LoVo (cell line): ENCODE measurements around the gene RYR3.
A peak's percentile ranks its signal among the peaks of the same experiment; 100 is the strongest.

Experiments used
- DNase-seq: peaks from one replicate; pipeline ENCODE4 v3.0.0-alpha.2; 2016; ENCODE audit warnings: low spot score

RYR3 gene

DNA sequence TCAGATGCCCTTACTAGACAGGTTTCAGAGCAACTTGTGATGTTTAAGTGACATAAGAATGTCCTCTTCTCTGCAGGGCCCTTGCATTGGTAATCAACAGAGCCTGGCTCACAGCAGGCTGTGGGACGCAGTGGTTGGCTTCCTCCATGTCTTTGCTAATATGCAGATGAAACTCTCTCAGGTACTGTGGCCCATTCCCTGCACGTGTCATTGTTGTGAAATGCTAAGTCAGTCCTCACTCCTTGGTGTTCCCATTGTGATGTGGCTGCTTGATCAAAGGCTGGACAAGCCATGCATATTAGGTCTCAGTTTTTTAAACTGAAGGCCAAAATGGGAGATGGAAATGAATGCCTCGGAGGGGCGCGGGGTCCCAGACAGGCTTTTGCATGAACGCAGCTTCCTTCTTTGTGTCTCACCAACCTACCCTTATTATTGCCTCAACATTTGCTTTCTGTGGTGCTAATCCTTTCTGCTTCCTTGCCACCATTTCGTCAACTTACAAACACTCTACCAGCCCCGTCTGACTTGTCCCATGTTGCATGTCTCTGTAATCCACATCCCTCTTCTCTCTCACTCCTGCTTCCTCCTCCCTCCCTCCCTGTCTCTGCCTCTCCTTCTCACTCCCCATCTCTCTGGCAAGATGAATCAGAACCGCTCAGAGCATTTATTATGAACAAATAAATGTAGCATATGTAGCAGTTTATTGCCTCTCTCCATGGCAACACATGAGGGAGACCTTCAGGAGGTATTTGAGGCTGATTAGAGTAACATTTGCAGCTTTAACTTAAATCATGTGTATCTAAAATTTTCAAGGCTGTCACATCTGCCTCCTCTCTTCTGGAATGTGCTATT, 524.4 kb downstream of the RYR3 start:
- DNase-seq, result no peak

GRCh38 chr15:33837294-33837693, 526.5 kb downstream of the RYR3 start:
- DNase-seq, result no peak

- DNase-seq, result no peak
Measured at GRCh38 chr15:33839540-33839939, 528.8 kb downstream of the RYR3 start.

GRCh38 chr15:33840615-33841014, 529.8 kb downstream of the RYR3 start:
- DNase-seq, result no peak

DNA sequence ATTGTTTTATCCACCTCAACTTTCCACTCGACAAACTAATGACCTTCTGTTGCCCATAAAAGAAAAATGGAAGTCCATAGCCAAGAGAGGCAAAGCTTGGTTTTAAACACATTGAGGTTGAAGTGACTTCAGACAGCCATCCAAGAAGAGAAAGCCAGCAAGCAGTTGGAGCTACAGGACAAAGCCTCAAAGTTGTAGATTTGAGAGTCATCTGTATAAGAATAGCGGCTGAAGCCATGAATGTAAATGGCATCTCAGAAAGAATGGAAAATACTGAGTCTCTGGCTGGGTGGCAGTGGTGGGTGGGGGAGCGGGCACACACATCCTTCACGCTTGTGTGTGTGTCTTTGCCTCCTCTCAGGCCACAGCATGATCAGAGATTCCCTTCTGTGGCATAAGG, 533.4 kb downstream of the RYR3 start:
- DNase-seq, result no peak

- DNase-seq, result no peak
Measured at GRCh38 chr15:33844597-33844996, 533.8 kb downstream of the RYR3 start.

GRCh38 chr15:33846142-33846541, 535.4 kb downstream of the RYR3 start:
- no peak for DNase-seq

DNA sequence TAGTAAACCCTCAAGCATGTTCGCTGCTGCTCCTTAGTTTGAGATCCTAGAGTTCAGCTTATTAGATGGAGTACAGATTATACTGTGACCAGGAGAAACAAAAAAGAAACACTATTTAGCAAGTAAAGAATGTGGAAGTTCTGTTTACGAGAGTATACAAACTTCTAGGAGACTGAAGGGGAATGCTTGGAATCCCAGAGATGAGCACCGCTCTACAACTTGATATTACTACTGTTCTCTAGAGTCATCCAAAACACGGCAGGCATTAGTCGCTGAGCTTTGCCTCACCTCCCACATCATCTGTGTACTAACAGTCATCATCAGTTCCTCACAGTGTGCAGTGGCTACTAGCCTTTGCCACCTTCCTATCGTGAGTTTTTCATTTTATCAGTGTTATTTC, 536.1 kb downstream of the RYR3 start:
- DNase-seq, result no peak

DNA sequence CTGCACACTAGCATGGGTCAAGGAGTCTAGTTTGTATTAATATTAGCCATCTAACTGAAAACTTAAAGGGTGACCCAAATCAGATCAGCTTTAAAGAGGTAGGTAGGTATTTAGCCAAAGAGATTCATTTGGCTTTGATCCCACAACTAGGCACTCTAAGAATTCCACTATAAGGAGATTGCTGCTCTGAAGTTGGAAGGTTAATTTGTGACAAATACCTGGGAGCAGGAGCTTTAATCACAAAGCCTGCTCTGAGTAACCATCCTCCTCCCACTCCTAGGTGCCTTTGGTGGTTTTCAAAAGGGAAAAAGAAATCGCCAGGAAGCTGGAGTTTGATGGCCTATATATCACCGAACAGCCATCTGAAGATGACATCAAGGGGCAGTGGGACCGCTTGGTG, 537.2 kb downstream of the RYR3 start:
- no peak for DNase-seq

DNA sequence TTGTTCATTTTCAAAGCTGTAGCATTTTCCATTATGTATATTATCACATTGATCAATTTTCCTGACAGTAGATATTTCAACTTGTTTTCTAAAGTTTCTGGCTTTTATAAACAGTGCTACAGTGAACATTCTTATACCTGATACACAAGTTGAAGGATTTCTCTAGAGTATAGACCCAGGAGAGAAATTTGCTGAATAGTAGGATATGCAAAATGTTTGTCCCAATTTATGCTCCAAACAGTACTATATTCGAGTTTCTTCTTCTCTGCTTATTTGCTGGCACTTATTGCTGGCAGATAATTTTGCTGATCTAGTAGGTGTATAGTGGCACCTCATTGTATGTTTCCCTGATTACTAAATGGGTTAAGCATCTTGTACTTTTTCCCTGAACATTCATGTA, 540.3 kb downstream of the RYR3 start:
- DNase-seq, result no peak

GRCh38 chr15:33852094-33852493, 541.3 kb downstream of the RYR3 start:
- no peak for DNase-seq

- peak; percentile 68 for DNase-seq
Measured at GRCh38 chr15:33852570-33852969, 541.8 kb downstream of the RYR3 start.

GRCh38 chr15:33857726-33858125, 547.0 kb downstream of the RYR3 start:
- DNase-seq, result no peak

- no peak for DNase-seq
Measured at GRCh38 chr15:33858836-33859235, 548.1 kb downstream of the RYR3 start.

GRCh38 chr15:33859992-33860545, 549.3 kb downstream of the RYR3 start:
- DNase-seq, result no peak

DNA sequence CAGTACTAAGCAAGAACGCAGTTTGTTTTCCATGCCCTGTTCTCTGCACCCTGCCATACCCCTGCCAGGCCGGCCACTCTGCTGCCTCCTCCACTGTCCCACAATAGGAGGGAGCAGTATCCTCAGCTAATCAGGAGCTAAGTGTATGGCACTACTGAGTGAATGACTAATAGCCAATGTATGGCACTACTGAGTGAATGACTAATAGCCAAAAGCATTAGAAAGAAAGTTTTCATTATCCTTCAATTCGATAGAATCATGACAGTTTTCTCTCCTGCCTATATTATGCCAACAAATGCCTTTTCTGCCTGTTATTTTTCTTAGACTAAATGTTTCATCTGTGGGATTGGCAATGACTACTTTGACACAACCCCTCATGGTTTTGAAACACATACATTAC, 550.0 kb downstream of the RYR3 start:
- no peak for DNase-seq

DNA sequence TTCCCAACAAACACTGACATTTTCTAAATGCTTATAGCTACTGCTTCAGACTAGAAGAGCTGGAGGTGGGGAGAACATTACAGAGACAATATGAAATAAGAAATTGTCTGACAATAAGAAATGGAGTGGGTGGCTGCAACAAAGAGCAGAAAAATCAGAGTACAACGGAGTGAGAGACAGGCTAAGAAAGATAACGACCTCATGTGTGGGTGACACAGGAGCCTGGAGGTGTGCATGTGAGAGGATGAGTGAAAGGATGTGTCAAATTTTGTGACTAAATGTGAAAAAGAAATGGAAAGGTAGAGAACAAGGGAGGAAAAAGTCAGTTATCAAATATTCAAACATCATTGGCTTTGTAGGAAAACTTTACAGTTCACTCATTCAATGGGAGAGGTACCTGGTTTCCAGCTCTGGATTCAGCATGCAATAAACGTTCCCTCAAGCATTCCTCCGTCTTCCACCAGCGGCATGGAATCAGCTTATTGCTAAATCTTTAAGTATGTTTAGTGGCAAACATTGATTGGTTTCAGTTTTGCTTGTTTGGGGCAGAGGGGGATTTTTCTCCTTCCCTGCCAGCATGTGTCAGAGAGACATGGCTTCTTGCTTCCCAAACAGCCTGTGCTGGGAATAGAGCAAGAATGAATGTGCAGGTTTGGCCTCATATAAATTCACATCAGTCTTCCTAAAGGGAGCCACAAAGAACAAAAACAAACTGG, 553.8 kb downstream of the RYR3 start:
- no peak for DNase-seq

DNA sequence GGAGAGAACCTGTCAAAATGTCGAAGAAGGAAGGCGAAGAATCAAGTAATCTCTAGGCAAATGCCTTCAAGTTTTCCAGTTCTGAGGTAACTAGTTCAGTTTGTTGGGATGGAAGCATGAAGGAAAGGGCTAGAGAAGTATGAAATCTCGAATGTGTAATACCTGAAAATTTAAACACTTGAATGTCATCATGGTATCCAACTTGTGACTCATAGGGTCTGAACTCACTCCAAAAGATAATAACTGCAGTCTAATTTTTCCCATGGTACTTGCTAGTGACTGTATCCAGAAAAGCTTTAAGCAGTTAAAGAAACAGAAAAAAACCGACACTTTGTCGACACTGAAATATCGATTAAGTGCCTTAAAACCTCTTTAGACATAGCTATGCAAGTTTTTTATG, 554.6 kb downstream of the RYR3 start:
- DNase-seq, result no peak

DNA sequence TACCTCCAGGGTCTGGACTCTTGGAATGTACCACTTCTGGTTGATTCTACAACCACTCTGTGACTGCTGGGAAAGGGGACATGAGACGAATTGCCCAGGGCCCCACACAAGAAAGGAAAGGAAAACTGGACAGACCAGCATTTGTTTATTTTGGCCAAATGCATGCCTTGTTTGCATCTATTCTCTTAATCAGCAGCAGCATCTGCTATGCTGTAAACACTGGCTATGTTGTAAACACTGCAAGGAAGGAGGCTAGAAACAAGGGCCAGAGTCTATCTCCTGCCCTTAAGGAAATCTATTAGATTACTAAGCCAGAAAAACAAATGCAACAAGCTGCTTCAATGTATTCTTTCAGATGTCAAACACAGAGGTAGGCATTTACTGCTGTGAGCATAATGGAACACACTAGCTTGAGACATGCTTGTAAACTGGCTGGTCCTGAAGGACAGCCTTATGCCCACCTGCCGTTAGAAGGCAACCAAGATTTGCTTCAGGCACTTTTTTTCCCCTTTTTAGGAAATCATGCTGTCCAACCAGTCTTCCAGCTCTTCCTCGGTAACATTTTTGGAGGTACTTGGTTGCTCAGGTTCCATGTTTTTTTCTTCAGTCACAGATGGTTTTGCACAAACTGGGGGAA, 555.5 kb downstream of the RYR3 start:
- DNase-seq, result no peak

- no peak for DNase-seq
Measured at GRCh38 chr15:33871980-33872379, 561.2 kb downstream of the RYR3 start.

- DNase-seq, result no peak
Measured at GRCh38 chr15:33872416-33873106, 561.8 kb downstream of the RYR3 start.

- DNase-seq, result no peak
Measured at GRCh38 chr15:33874156-33874555, 563.4 kb downstream of the RYR3 start.
